ENCODE measurements around the gene SLC35A5.

GRCh38 chr3:112598731-112599130, 36.9 kb downstream of the SLC35A5 start:
- no peak for TF ChIP-seq KLF1 (tag by site-specific recombination; IDR thresholded peaks at IDR 0.05)
- no peak for TF ChIP-seq CTCF (tag by site-specific recombination; IDR thresholded peaks at IDR 0.05)
- TF ChIP-seq ZNF239 (tag by site-specific recombination; IDR thresholded peaks at IDR 0.05): no peak
- no peak for TF ChIP-seq ZNF596 (tag by site-specific recombination; IDR thresholded peaks at IDR 0.05)
- TF ChIP-seq PBX3 (CRISPR knock-in tag; IDR thresholded peaks at IDR 0.05): no peak
- no peak for TF ChIP-seq ZNF311 (tag by site-specific recombination; IDR thresholded peaks at IDR 0.05; ENCODE audit: borderline replicate concordance)
- no peak for TF ChIP-seq REST (tag by site-specific recombination; IDR thresholded peaks at IDR 0.05)
- no peak for TF ChIP-seq ZSCAN30 (tag by site-specific recombination; IDR thresholded peaks at IDR 0.05)
- no peak for TF ChIP-seq HOXA7 (CRISPR knock-in tag; IDR thresholded peaks at IDR 0.05; ENCODE audit: borderline replicate concordance)

Measured in HEK293 (cell line).